NCI-H2107 treated with DMSO at 0.1 percent for 48 hours (cell line): Measurements from ENCODE around the gene ACADVL.
A peak's percentile ranks its signal among the peaks of the same experiment; 100 is the strongest.
"Not testable (repeated sequence)": the region's sequence is repeated elsewhere in the genome, so short reads cannot be mapped to it uniquely, and the experiment has no call there.

Experiments used
- DNase-seq: peaks from one replicate; lab custom pipeline; 2025; ENCODE audit not compliant: unreplicated experiment; lab: John Stamatoyannopoulos, UW

ACADVL gene

GRCh38 chr17:7234083-7234951, 14.6 kb downstream of the ACADVL start, which contains the start of gene DVL2:
Gene DVL2, minus strand, starts transcription at chr17:7234517. Its CDS starts 255 bp downstream, at chr17:7234262.
- peak; percentile 70 for DNase-seq

GRCh38 chr17:7235693-7236665, 16.2 kb downstream of the ACADVL start:
- DNase-seq: no peak

GRCh38 chr17:7236808-7237207, 17.1 kb downstream of the ACADVL start:
- DNase-seq: no peak

DNA sequence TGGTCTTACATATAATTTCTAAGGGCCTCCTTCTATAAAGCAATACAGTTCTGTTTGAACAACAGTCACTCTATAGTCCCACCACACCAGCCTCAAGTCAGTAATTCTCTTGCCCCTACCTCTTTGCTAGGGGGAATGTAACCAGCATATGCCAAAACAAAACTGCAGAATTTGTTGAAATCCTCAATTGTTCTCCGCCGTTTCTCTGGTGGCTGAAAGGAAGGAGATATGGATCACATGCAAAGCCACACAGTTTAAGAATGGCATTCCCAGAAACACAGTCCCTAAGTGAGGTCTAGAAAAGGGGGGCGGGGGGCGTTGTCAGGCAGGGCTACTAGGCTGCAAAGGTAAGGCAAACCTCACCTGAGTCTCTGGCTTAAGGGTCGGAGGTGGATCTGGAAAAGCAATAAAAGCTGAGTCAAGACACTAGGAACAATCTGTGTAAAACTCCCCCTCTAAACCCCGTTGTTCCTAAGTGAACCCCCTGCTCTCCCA, 17.6 kb downstream of the ACADVL start:
- DNase-seq: no peak

DNA sequence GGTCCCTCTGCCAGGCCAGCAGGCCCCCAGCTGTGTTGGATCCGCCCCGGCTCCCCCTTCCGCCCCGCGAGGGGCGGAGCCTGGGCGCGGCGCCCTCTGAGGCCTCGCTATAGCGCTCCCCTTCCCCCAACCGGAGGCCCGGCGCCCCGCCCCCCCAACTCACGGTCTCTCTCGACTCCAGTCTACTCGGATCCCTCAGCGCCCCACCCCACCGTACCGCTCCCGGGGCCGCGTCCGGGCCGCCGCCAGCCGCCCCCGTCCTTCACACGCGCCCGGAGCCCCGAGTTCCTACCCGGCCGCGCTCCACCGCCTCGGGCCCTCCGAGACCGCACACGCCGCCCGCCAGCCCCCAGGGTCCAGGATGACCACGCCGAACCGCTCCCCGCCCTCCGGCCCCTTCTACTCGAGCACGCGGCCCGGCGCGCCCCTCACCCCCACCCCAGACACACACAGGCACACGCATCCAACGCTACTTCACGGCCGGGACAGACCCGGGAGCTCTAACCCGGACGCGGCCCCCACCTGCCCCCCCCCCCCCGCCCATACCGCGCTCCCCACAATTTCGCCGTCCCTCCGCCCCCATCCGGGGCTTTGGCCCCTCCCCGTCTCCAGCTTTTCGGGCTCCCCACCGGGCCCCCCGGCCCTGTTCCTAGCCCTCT, 18.2 kb downstream of the ACADVL start:
- no peak for DNase-seq

GRCh38 chr17:7238420-7239090, 18.8 kb downstream of the ACADVL start:
- DNase-seq: no peak

- DNase-seq: peak; percentile 94
These were observed 19.6 kb downstream of the ACADVL start, which contains the start of gene PHF23 for GRCh38 chr17:7239091-7240027. Gene PHF23, minus strand, starts transcription at chr17:7239457. Its CDS starts 178 bp downstream, at chr17:7239279.

DNA sequence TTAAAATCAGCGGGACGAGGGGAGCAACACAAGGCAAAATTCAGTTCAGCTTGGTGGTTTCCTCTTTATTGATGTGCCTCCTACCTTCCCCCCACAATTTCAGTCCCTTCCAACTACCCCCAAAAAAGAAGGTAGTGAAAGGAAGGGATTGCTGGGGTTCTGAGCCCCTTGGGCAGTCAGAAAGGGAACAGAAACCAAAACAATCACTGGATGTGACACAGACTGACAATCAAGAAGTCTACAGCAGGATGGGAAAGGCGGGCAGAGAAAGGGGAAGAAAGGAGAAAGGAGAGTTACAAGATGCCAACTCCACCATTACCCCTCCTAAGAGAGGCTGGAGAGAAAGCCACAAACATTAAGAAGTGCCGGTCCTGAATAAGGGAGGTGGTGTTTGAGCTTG, 20.6 kb downstream of the ACADVL start:
- DNase-seq: no peak

DNA sequence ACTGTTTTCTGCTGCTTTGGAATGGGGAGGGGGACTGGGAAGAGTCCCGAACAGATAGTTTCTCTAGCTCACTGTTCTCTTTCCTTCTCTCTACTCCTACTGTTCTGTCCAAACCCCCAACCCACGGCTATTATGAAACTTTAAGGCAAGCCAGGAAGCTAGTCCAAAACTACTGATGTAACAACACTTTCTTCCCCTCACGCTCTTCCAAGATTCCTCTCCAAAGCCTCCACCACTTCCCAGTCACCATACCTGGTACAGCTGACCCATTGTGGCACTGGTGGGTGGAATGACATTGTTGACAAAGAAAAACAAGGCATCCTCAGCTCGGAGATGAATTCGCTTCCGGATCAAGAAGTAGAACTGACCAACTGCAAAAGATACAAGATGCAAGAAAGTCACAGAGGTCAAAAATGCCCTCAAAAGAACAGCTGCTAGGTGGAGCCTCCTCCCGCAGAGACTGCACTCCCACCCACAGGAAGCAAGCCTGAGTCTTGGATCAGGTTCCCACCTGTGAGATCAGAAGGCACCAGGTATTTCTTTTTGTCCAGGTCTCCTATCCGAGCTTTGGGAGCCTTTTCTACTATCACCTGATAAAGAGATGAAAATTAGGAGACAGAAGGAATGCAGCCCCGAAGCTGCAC, 21.5 kb downstream of the ACADVL start:
- no peak for DNase-seq

- peak; percentile 69 for DNase-seq
These were observed 22.3 kb downstream of the ACADVL start, which contains the start of gene GABARAP for GRCh38 chr17:7241783-7242716. Gene GABARAP, minus strand, starts transcription at chr17:7242449. Its CDS starts 119 bp downstream, at chr17:7242330.

GRCh38 chr17:7242717-7243452, 23.1 kb downstream of the ACADVL start:
- peak; percentile 73 for DNase-seq

DNA sequence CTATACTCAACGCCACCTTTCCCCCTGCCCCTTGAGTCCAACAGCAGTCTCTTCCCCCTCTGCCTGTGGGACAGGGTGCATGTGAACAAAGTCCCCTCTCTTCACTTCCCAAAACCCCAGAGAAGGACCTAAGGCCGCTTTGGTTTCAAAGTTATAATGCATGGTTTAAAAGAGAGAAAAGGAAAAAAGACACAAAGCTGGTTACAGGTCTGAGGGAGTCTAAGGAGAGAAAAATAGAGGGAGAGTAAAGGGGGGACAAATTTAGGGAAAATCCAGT, 23.7 kb downstream of the ACADVL start:
- no peak for DNase-seq

DNA sequence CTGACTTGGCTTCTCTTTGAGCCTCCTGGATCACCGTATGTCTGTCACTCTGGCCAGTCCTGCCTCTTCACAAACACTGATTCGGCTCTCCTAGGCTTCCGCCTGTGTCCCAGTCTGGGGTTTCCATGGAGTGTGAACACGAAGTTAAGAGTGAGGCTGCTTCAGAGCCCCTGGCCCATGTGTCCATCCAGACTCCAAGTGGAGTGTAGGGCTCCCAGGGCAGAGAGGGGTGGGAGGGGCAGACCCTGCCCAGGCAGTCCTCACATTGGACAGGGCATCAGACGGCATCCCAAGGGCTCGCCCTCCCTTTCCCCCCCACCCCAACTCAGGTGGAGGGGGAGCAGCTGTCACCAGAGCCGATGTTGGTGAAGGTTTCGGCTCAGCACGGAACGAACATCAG, 24.1 kb downstream of the ACADVL start:
- not testable (repeated sequence) for DNase-seq

- DNase-seq: no peak
These were observed 27.0 kb downstream of the ACADVL start for GRCh38 chr17:7246779-7247178.

GRCh38 chr17:7248796-7249195, 29.1 kb downstream of the ACADVL start:
- no peak for DNase-seq

DNA sequence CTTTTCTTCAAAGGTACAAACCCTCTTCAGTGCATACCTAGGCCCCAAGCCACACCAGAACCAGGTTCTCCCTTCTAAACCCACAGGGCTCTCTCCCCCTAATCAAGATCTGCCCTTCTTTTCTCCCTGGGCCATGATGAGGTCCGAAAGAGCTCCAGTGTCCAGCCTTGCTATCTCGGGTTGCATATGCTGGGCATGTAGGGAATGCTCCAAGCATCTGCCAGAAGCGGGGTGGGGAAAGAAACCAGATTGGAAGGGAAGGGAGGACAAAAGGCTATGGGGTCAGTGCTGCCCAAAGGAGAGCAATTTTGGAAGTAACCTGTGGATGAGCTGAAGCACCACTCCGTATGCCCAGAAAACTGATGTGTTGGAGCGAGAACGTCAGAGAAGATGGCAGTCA, 29.5 kb downstream of the ACADVL start:
- DNase-seq: no peak

- DNase-seq: no peak
These were observed 30.1 kb downstream of the ACADVL start for GRCh38 chr17:7249830-7250229.
